SIG-M5 (cell line): Measurements from ENCODE around the gene CAV3.

Source experiments
- DNase-seq: peaks from one replicate; lab custom pipeline; 2025; lab: John Stamatoyannopoulos, UW

Gene CAV3

DNA sequence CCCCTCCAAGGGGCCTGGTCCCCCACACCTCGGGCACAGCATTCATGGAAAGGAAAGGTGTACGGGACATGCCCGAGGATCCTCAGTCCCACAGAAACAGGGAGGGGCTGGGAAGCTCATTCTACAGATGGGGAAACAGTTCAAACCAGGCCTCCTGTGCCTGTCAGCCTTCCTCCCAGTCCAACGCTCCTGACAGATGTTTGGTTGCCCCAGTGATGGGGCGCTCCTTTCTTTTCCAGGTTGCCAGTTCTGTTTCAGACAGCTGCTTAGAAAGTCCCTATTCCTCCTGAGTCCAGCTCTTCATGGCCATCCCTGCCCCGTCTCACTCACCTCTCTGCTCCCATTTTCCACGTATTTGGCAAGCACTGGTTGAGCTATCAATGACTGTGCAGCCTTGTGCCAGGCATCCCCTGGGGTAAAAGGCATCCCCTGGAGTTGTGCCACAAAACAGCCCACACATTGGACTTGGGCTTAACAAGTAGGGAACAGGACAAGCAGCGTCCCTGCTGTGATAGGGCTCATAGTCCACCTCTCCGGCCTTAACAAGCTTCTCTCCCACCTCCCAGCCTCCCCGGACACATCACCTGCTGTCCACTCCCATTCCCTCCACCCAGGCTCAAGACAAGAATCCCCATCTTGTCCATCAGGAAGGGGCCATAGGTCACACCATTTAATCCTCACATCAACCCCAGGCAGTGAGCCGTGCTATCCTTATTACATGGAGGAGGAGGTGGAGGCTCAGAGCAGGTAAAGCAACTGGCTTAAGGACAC lies 29.2 kb downstream of the CAV3 start:
- DNase-seq = no peak

GRCh38 chr3:8764528-8764927 lies 30.9 kb downstream of the CAV3 start:
- no peak for DNase-seq

GRCh38 chr3:8765528-8765927 lies 31.9 kb downstream of the CAV3 start:
- no peak for DNase-seq

DNA sequence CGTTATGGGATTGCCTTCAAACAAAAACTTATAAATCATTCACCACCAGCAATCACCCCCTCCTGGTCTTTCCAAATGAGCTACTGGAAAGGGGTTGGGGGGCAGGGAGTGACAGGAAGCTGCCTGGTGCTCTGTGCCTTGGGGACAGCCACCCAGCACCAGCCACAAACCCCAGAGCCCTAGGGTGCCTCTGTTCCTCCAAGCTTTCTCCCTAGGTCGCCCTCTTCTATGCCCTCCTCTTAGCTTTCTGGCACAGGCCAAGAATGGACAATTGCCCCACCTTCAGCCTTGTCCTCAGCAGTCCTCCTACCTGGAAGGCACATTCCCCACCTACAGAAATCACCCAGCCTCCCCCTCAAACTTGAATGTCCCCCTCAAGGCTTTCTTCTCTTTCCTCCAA lies 32.5 kb downstream of the CAV3 start:
- no peak for DNase-seq

DNA sequence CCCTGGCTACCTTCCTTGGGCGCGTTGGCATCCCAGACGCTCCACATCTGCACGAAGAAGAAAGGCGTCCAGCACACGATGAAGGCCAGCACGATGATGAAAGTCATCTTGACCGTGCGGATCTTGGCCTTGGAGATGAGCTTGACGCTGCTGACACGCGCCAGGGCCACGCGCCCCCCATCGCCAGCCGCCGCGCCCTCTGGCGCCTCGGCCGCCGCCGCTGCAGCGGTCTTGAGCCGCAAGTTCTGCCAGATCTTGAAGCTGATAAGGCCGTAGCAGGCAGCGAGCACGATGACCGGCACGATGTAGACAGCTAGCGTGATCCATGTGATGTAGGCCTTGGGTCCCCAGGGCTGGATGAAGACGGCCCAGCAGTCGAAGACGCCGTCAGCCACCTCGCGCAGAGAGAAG lies 33.7 kb downstream of the CAV3 start:
- no peak for DNase-seq

DNA sequence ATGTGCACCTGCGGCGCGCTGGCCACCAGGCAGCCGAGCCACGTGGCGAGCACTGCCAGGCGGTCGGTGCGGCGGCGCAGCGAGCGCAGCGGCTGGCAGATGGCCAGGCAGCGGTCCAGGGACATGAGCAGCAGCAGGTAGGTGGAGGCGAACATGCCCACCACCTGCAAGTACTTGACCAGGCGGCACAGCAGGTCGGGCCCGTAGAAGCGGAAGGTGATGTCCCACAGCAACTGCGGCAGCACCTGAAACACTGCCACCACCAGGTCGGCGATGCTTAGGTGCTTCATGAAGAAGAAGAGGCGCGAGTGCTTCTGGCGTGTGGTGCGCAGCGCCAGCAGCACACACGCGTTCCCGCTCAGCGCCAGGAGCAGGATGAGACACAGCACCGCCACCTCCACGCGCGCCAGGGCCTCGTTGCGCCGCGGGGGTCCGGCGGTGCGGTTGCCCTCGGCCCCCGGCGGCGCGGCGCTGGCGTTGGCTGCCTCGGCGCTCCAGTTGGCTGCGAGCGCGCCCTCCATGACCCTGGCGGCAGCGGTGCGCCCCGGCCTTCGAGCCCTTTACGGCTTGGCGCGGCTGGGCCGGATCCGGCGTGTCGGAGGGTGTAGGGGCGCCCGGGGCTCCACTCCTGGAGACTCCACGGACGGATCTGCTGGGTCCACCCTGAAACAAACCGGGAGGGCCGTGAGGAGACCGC lies 34.2 kb downstream of the CAV3 start:
- DNase-seq = no peak

- no peak for DNase-seq
These were observed 34.9 kb downstream of the CAV3 start for GRCh38 chr3:8768364-8769087.

DNA sequence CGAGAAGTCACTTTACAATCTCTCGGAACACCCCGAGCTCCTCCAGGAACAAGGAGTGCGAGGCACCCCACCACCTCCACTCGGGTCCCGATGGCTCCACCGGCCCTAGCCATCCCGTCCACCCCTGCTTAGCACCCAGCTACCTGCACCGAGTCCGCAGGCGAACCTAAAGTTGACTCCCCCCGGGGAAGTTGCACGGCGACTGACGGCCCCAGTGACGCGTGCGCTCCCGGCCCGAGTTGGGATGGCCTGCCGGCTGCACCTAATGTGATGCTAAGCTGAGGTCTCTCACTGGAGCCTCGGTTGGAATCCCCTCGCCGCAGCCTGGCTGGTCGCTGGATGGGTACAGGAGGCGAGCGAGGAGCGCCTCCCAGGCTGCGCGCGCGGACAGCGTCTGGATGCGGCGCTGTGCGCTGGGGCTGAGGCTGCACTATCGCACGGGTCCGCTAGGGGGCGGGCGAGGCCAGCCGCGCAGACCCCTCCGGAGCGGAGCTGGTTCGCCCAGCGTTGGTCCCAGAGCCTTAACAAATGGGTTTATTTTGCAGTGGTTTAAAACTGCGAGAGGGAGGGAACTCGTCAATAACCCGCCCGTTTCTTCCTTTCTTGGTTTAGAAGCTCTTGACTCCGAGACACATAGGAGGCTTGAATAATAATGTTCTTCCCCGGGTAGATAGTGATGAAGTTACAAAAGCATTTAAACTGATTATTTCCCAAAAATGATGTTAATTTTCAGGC lies 35.7 kb downstream of the CAV3 start, which contains the start of gene OXTR:
Gene OXTR (minus strand): TSS at position 526 of the 735 bp plus-strand sequence. CDS start 1,426 bp downstream, outside the sequence.
- DNase-seq = no peak

- DNase-seq = no peak
These were observed 40.4 kb downstream of the CAV3 start for GRCh38 chr3:8773941-8774542.

DNA sequence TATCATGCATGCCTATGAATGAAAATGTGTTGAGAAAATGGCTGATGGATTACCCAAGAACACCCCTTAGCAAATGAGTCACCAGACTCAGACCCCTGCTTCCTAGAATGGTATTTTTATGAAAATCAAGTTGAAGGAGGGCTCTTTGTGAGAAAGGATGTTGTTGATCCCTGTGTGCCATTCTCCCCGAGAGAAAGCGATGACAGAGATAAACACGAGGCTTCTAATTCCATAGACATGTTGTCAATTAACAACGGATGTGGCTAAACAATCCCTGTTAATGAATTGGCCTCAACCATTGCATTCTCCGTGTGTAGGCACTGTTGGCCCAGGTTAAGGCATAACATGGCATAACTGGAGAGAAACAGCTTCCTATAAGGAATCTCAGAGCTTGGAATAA lies 41.6 kb downstream of the CAV3 start:
- DNase-seq = no peak

- DNase-seq = no peak
These were observed 42.0 kb downstream of the CAV3 start for GRCh38 chr3:8775602-8776001.

DNA sequence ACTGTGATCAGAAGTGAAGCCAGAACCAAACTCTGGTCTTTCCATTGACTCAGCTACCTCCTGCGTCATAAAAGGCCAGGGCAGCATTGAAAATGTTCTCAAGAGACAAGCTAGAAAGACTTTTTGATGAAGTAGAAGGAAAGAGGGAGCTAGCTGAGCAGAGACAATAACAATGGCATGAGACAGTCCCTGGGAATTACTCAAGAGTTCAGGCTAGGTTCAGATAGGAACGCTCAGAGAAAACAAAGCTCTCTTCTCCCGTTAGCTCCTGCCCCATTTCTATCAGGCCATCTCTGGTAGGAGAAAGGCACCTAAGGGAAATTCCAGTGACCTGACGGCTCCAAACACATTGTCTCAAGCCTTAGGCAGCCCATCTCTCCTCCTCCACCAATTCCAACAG lies 42.8 kb downstream of the CAV3 start:
- no peak for DNase-seq

GRCh38 chr3:8777201-8777977 lies 43.8 kb downstream of the CAV3 start:
- DNase-seq = no peak

DNA sequence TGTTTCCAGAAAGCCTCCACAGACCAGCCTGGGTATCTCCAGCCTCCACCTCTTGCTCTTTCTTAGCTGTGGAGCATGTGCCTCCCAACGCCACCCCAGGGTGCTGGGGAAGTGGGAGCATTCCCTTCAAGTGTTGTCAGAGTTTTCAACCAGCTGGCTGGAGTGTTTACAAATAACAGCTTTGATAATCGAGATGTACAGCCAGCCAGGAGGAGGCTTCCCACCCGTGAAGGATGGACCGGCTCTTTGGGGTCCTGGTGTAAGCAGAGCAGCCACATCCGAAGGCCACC lies 44.3 kb downstream of the CAV3 start:
- no peak for DNase-seq

GRCh38 chr3:8778475-8778874 lies 44.9 kb downstream of the CAV3 start:
- no peak for DNase-seq

DNA sequence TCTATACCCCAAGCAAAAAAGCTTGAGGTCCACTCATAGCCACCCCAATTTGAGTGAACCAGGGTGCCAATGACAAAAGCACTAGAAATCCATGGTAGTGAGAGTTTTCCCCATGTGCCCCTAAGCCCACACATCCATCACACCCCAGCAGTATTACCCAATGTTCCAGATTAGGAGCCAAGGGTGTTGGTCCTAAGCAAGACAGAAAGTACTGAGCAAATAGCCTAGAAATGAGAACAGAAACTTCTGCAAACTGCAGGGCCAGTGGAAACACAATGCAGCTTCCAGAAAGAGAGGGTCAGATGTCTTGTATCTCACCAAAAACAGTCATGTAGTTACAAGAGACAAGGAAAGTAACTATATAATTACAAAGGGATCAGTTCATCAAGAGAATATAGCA lies 46.7 kb downstream of the CAV3 start:
- no peak for DNase-seq

DNA sequence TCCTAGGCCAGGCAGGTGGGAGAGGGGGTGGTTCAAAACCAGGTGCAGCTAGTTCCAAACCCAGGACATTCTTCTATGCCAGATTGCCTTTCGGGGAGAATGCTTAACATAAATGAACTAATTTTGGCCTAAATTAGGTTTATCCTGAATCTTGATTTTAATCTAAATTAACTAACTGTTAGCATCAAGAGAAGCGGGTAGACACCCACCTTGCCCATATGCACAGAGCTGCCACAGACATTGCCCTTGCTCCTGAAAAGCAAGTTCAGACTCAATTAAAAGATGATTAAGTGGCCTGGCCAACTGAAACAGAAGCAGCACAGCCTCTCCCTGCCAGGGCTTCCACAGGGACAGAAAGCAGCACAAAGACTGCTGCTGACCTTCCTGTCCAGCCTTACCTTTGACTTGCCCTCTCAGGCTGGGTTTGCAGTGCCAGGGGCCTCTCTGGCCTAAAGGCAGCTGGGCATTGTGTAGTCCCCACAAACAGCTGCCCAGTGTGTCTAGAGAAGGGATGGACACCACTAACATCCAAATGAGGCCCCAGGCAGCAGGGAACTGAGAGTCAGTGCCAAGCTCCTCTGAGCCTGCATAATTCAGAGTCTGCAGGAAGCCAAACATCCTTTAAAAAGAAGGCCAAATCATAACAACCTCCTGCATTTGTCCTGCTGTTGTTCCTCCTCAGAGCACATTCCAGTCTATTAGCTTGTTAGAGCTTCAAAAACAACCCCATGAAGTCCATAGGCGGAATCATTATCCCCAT lies 51.3 kb downstream of the CAV3 start:
- DNase-seq = no peak

- DNase-seq = no peak
These were observed 56.9 kb downstream of the CAV3 start for GRCh38 chr3:8790529-8790928.

- DNase-seq = no peak
These were observed 59.6 kb downstream of the CAV3 start for GRCh38 chr3:8793242-8793641.

DNA sequence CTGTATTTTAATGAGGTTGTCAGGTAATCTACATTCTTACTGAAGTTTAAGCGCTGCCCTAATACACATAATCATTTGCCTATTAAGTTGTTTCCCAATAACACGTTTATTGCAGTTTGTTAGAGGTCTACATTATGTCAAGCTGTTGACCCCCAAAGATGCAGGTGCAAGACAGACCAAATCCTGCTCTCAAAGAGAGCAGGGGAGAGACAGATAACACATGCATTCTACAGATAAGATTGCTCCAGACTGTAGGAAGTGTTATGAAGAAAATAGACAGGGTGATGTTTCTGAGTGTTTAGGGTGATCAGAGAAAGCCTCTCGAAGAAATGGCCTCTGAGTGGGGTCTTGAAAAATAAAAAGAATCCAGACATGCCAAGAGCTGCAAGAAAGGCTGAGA lies 60.6 kb downstream of the CAV3 start:
- DNase-seq = no peak
